Thoracic aorta (tissue), 2 donors: Measurements from ENCODE around the gene LOXL1. TPM values are rescaled to one million over a fixed set of nuclear protein-coding genes. Genes with fewer than 3 reads are reported as not detected.
"Not testable (repeated sequence)": the region's sequence is repeated elsewhere in the genome, so short reads cannot be mapped to it uniquely, and the experiment has no call there.

Experiments used
- ATAC-seq: fragments of 150-250 bp; one replicate; pipeline ENCODE4 v1.8.0; 2017; ENCODE audit warnings: low read depth; ENCODE audit not compliant: insufficient number of reproducible peaks, low FRiP score
- DNase-seq: peaks from one replicate; pipeline ENCODE4 v3.0.0-alpha.2; 2020; ENCODE audit warnings: low spot score
- H3K27ac ChIP-seq, 2 donors: fragments of 200-600 bp; sonication (generic); 1 replicate in 1 of 2; 2 replicates in 1 of 2; pipeline ENCODE4 v1.5.1; 2016; ENCODE audit warnings: mild to moderate bottlenecking in 2 of 2, moderate library complexity in 2 of 2
- H3K27me3 ChIP-seq: fragments of 200-600 bp; sonication (generic); replicated peaks from 2 replicates; pipeline ENCODE4 v1.6.0; 2016; ENCODE audit warnings: mild to moderate bottlenecking; ENCODE audit not compliant: insufficient read depth
- H3K36me3 ChIP-seq: fragments of 200-600 bp; sonication (generic); one replicate; pipeline ENCODE4 v1.5.1; 2016
- H3K4me1 ChIP-seq, 2 donors: fragments of 200-600 bp; sonication (generic); 1 replicate in 1 of 2; 2 replicates in 1 of 2; pipeline versions ENCODE4 v1.5.1 to v1.6.0; 2016; ENCODE audit warnings: low read depth in 2 of 2, mild to moderate bottlenecking in 1 of 2; ENCODE audit not compliant: control insufficient read depth in 1 of 2
- H3K4me3 ChIP-seq: fragments of 200-600 bp; sonication (generic); 2 replicates; pipeline ENCODE4 v1.5.1; 2016; ENCODE audit warnings: mild to moderate bottlenecking
- H3K9me3 ChIP-seq: fragments of 200-600 bp; sonication (generic); 2 replicates; pipeline ENCODE4 v1.5.1; 2016
- CTCF ChIP-seq: fragments of 200-600 bp; sonication (generic); IDR thresholded peaks from one replicate; pipeline ENCODE4 v1.5.1; 2019; ENCODE audit warnings: antibody characterized with exemption
- total RNA-seq, 2 donors: library from RNA; depleted of rRNA; stranded (reverse); fragments of >200 nt; gene quantifications; one replicate each; pipeline versions ENCODE4 v1.1.0 to v1.2.3, GENCODE V29; 2016

The LOXL1 gene
- total RNA-seq, 2 donors from 2014 or later: 164 to 321 TPM

- H3K27ac ChIP-seq: peak overlapping the region in 1 of 2 donors; percentile 48
- peak; percentile 45 for ATAC-seq
- peaks cover 20 to 39% of the 10 kb centered on the region in 2 donors for H3K4me1 ChIP-seq
- H3K9me3 ChIP-seq: no peaks in the 10 kb centered on the region
- H3K4me3 ChIP-seq: no peak overlapping the region
- H3K36me3 ChIP-seq: peaks cover 7% of the 10 kb centered on the region
- no peak for TF ChIP-seq CTCF
- DNase-seq: no peak
- H3K27me3 ChIP-seq: no peaks in the 10 kb centered on the region
Observed at GRCh38 chr15:73956743-73957135, 30.5 kb downstream of the LOXL1 start.

DNA sequence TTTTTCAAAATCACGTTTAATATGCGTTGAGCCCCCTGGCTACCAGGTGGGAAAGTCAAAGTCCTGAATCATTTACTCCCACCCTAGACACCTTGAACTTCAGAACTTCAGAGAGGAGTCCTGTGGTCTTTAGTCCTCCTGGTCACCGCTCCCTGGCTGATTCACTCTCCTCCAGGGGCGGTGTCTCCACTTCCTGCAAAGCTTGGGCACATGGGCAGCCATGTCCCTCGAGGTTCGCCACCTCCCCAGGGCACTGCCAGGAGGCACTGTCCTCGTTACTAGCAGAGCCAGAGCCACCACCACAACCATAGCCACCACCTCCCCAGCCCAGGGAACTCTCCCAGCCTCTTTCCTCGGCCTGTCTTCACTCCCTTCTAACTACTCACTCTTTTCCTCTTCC is 31.0 kb downstream of the LOXL1 start:
- Histone ChIP-seq H3K4me1 (peaks cover 15 to 34% of the 10 kb centered on the region in 2 donors), H3K9me3 (no peaks in the 10 kb centered on the region), H3K27me3 (no peaks in the 10 kb centered on the region), H3K4me3 (no peak overlapping the region), H3K36me3 (peaks cover 3% of the 10 kb centered on the region), H3K27ac (peak overlapping the region in 1 of 2 donors; percentile 48)
- TF ChIP-seq CTCF: no peak
- DNase-seq (no peak), ATAC-seq (no peak)

DNA sequence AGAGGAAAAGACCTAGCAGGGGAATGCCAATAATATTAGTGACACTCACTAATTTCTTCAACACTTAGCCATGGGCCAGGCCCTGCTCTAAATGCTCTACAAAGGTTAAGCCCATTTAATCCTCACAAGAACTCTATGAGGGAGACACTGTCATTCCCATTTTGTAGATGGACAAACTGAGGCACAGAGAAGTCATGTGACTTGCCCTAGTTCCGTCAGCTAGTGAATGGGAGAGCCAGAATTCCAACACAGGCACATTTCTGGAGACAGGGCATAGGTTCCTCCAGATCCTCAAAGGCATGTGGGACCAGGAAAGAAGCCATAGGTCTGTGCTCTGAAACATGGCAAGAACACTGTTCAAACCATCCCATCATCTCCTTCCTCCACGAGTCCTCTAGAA is 31.5 kb downstream of the LOXL1 start:
- Histone ChIP-seq H3K27ac (no peak overlapping the region), H3K4me3 (no peak overlapping the region), H3K27me3 (no peaks in the 10 kb centered on the region), H3K9me3 (no peaks in the 10 kb centered on the region), H3K4me1 (peaks cover 10 to 29% of the 10 kb centered on the region in 2 donors), H3K36me3 (no peaks in the 10 kb centered on the region)
- DNase-seq (no peak), ATAC-seq (no peak)
- TF ChIP-seq CTCF: no peak

DNA sequence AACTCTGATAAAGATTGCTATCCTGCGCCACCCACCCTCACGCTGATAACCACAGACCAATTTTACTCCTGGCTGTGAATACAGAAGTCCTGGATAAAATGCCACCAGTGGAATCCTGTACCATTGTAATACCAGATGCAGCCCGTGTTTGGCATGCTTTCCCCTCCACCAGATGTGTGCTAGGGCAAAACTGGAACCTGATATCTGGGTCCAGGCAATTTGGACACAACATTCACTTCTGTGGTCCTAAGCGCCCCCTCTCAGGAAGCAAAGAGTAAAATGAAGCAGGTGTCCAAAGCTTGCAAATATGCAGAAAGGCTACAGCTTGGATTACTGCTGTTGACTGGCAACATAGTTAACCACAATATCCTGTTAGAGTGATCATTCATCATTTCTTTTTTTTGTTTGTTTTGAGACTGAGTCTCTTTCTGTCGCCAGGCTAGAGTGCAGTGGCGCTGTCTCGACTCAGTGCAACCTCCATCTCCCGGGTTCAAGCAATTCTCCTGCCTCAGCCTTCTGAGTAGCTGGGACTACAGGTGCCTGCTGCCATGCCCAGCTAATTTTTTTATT is 32.8 kb downstream of the LOXL1 start:
- Histone ChIP-seq H3K27me3 (no peaks in the 10 kb centered on the region), H3K4me3 (no peak overlapping the region), H3K36me3 (no peaks in the 10 kb centered on the region), H3K4me1 (peaks cover 5 to 18% of the 10 kb centered on the region in 2 donors), H3K9me3 (no peaks in the 10 kb centered on the region), H3K27ac (no peak overlapping the region)
- DNase-seq (no peak), ATAC-seq (no peak)
- TF ChIP-seq CTCF: no peak

DNA sequence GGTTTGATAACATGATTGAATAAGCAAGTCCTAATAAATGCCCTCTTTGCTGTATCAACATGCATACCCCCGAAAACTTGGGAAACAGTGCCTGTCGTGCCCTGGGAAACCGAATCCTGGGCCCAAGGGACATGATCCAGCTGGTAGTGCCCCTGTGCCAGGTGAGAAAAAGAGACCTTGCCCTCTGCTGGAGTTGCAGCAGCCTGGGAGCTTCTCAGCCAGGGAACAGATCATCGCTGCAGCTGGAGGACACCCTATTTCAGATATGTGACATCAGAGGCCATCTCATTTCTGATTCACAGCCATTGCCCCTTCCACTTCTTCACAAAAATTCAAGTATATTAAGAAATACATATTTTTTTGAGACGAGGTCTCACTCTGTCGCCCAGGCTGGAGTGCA is 33.5 kb downstream of the LOXL1 start:
- DNase-seq (no peak), ATAC-seq (no peak)
- Histone ChIP-seq H3K27ac (no peak overlapping the region), H3K27me3 (no peaks in the 10 kb centered on the region), H3K36me3 (no peaks in the 10 kb centered on the region), H3K9me3 (no peaks in the 10 kb centered on the region), H3K4me3 (no peak overlapping the region), H3K4me1 (peaks cover 5 to 19% of the 10 kb centered on the region in 2 donors)
- no peak for TF ChIP-seq CTCF

GRCh38 chr15:73960472-73961070 is 34.3 kb downstream of the LOXL1 start:
- not testable (repeated sequence) for DNase-seq, H3K4me3 ChIP-seq, H3K27me3 ChIP-seq, H3K36me3 ChIP-seq, H3K9me3 ChIP-seq, H3K27ac ChIP-seq, ATAC-seq
- peaks cover 5 to 25% of the 10 kb centered on the region in 2 donors for H3K4me1 ChIP-seq
